ENCODE results near the gene ZDHHC11.
"Not testable (repeated sequence)": the region's sequence is repeated elsewhere in the genome, so short reads cannot be mapped to it uniquely, and the experiment has no call there.

ZDHHC11 gene

DNA sequence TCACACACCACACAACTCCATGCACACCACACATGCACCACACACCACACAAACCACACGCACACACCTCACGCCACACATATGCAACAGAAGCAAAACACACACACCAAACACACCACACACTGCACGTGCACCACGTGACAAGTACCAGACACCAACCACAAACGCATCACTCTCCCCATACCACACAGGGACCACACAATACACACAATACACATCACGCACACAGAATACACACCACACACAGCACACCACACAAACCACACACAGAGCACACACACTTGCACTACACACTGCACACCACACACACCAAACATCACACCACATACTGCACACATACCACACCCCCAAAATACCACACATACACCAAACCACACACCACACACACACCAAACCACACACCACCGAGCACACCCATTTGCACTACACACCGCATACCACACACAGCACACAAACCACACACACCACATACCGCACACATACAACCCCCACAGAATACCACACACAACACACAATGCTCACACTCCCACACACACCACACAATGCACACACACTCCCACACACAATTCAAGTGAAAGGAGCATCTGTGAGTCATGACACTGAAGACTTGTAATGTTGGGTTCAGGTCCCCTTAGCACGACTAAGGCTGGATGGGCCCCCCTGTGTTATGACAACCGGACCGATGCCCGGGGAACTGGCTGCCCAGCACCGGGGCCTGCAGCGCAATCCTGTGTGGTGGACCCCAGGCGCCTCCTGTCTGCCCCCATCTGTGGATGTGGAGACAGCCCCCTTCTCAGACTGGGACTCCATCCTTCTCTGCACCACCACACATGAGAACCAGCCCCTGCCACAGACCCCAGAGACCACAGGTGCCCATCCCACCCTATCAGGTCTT is 6.0 kb upstream of the ZDHHC11 start:
- no peak for DNase-seq

DNA sequence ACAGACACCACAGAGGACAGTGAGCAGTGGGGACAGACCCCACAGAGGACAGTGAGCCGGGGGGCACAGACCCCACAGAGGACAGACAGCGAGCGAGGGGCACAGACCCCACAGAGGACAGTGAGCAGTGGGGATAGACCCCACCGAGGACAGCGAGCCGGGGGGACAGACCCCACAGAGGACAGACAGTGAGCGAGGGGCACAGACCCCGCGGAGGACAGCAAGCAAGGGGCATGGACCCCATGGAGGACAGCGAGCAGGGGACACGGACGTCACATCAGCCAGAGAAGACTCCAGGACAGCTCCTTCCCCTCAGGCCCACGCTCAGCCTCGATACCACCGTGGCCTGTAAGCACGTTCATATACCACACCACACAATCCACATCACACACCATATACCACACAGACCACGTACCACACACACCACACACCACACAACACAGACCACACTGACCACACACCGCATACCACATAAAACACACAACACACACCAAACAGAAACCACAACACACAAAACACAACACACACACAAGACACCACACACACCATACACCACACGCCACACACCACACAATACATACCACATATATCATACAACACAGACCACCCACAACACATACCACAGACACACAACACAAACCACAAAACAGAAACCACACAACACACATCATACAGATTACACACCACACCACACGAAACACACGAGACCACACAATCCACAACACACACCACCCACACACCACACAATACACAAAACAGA is 5.2 kb upstream of the ZDHHC11 start:
- no peak for DNase-seq

DNA sequence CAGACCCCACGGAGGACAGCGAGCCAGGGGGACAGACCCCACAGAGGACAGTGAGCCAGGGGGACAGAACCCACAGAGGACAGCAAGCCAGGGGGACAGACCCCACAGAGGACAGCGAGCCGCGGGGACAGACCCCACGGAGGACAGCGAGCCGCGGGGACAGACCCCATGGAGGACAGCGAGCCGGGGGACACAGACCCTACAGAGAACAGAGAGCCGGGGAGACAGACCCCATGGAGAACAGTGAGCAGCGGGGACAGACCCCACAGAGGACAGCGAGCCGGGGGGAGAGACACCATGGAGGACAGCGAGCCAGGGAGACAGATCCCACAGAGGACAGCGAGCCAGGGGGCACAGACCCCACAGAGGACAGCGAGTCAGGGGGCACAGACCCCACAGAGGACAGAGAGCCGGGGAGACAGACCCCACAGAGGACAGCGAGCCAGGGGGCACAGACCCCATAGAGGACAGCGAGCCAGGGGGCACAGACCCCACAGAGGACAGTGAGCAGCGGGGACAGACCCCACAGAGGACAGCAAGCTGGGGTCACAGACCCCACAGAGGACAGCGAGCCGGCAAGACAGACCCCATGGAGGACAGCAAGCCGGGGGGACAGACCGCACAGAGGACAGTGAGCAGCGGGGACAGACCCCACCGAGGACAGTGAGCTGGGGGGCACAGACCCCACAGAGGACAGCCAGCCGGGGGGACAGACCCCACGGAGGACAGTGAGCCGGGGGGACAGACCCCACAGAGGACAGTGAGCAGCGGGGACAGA is 4.4 kb upstream of the ZDHHC11 start:
- no peak for DNase-seq

DNA sequence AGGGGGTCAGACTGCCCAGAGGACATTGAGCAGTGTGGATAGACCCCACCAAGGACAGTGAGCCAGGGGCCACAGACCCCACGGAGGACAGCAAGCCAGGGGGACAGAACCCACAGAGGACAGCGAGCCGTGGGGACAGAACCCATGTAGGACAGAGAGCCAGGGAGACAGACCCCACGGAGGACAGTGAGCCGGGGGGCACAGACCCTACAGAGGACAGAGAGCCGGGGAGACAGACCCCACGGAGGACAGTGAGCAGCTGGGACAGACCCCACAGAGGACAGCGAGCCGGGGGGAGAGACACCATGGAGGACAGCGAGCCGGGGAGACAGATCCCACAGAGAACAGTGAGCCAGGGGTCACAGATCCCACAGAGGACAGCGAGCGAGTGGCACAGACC is 3.4 kb upstream of the ZDHHC11 start:
- no peak for DNase-seq

DNA sequence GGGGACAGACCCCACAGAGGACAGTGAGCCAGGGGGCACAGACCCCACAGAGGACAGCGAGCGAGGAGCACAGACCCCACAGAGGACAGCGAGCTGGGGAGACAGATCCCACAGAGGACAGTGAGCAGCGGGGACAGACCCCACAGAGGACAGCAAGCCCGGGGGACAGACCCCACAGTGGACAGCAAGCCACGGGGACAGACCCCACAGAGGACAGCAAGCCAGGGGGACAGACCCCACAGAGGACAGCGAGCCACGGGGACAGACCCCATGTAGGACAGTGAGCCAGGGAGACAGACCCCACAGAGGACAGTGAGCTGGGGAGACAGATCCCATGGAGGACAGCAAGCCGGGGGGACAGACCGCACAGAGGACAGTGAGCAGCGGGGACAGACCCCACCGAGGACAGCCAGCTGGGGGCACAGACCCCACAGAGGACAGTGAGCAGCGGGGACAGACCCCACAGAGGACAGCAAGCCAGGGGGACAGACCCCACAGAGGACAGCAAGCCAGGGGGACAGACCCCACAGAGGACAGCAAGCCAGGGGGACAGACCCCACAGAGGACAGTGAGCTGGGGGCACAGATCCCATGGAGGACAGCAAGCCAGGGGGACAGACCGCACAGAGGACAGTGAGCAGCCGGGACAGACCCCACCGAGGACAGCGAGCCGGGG is 2.8 kb upstream of the ZDHHC11 start:
- not testable (repeated sequence) for DNase-seq

DNA sequence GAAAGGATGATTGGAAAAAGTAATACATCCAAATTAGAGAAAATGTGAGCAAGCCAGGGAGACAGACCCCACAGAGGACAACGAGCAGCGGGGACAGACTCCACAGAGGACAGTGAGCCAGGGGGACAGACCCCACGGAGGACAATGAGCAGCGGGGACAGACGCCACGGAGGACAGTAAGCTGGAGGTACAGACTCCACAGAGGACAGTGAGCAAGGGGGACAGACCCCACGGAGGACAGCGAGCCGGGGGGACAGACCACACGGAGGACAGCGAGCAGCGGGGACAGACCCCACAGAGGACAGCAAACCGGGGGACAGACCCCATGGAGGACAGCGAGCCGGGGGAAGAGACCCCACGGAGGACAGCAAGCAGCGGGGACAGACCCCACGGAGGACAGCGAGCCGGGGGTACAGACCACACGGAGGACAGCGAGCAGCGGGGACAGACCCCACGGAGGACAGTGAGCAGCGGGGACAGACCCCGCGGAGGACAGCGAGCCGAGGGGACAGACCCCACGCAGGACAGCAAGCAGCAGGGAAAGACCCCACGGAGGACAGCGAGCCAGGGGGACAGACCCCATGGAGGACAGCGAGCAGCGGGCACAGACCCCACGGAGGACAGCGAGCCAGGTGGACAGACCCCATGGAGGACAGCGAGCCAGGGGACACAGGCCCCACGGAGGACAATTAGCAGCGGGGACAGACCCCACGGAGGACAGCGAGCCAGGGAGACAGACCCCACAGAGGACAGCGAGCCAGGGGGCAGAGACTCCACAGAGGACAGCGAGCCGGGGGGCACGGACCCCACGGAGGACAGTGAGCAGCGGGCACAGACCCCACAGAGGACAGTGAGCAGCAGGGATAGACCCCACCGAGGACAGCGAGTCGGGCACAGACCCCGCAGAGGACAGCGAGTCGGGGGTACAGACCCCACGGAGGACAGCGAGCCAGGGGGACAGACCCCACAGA is 1.9 kb upstream of the ZDHHC11 start:
- DNase-seq, result no peak

DNA sequence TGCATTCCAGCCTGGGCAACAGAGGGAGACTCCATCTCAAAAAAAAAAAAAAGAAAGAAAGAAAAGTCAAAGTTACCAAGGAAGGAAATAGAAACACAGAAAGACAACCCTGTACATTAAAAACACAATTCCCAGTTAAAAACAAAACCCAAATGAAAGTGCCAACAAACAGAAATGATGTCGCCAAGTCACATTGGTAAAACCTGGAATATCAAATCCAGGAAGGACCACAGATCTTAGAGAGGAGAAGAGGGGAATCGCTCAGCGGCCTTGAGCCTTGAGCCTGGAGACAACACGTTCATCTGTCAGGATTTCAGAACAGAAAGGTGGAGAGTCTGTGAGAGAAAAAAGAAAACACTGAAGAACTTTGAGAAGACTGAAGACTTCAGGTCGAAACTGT is 1.2 kb upstream of the ZDHHC11 start:
- no peak for DNase-seq

DNA sequence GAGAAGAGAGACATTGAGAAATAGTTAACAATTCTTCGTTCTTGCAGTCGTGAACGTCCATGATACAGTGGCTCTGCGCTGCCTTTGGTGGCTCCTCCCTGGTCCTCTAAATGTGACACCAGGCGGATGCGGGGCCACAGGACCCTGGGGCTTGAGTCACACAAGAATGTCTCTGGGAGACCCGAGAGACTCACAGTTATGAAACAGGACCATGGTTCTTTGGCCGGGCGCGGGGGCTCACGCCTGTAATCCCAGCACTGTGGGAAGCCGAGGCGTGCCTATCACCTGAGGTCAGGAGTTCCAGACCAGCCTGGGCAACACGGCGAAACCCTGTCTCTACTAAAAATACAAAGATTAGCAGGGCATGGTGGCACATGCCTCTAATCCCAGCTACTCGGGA is 767 bp upstream of the ZDHHC11 start:
- no peak for DNase-seq

DNA sequence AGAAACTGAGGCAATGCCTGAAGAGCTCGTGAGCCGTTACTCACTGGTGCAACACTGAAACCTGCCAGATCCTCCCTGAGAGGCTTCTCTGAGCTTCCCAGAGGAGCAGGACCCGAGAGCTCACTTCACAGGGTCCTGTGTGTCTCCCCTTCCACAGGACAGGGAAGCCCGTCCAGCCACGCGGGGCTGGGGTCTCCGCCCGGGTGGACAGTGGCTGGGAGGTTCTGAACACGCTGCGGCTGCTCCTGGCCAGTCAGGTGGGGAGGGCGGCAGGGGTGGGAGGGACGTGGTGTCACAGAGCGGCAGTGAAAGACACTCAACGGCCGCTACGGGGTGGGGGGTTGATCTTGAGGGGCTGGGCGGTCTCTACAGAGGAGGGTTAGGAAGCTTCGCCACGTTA is 290 bp upstream of the ZDHHC11 start:
- DNase-seq, result no peak

DNA sequence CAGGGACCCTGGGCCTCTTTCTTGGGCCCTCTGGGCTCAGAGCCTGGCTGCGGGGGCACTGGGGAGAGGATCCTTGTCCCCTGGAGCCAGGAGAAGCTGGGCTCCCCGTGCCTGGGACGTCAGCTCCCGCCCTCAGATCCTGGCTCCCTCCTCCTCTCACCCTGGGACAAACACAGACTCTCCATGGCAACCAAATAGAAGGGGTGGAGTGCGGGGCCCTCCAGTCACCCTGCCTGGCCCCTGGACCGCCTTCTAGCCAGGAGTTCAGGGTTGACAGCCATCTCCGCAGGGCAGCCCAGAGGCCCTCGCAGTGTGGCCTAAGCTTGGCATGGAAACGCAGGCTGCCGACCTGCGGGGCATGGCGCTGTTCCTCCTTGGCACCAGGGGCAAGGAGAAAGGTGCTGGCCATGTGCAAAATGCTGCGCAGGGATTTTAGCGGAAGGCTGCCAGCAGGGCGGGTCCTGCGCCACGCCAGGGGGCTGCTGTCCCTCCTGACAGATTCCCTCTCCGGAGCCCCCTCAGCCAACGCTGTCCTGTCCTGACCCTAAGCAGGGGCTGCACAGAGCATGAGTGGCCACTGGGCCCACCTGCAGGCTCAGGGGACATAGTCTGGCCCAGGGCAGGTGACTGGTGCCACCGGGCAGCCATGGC is 1.0 kb downstream of the ZDHHC11 start:
- peak; percentile 81 for DNase-seq

DNA sequence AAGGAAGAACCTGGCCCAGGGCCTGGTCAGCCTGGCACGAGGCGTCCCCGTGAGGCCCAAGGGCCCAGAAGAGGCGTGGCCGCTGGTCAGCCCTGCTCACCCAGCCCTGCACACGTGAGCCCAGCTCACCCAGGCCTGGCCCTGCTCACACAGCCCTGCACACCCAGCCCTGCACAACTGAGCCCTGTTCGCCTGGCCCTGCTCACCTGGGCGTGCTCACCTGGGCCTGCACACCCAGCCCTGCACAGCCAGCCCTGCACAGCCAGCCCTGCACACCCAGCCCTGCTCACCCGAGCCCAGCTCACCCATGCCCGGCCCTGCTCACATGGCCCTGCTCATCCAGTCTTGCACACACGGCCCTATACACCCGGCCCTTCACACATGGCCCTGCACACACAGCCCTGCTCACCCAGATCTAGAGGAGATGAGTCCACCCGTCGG is 2.1 kb downstream of the ZDHHC11 start:
- DNase-seq, result no peak

DNA sequence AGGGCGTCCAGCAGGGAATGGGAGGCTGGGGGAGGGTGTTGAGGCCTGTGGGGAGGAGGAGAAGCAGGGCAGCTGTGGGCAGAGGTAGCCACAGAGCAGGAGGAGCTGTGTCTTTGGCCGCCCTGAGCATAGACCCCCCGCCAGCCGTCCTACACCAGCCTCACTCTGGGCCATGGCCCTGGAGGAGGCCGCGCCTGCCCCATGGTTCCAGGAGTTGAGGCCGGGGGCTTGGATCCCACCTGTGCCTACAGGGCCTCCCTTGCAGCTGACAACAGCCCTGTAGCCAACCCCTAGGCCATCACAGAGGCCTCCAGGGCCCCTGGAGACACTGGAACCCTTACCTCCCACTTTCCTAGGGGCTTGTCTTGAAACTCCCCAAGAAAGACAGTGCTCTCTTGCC is 3.0 kb downstream of the ZDHHC11 start:
- DNase-seq, result not testable (repeated sequence)

DNA sequence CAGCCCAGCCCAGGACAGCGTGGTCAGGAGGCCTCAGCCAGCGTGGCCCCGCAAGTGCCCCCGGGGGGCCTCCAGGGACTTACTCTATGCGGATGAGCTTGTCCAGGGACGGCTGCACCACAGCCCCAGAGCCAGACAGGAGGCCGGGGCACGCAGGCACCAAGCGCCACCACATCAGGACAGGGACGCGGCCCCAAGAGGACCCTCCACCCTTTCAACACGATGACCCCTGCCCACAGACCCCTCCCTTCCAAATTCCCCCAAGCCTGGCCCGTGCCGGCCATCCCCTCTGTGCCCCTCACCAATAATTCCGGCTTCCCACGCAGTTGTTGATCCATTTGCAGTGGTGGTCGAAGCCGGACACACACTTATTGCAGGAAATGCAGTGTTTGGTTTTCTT is 3.6 kb downstream of the ZDHHC11 start:
- not testable (repeated sequence) for DNase-seq

DNA sequence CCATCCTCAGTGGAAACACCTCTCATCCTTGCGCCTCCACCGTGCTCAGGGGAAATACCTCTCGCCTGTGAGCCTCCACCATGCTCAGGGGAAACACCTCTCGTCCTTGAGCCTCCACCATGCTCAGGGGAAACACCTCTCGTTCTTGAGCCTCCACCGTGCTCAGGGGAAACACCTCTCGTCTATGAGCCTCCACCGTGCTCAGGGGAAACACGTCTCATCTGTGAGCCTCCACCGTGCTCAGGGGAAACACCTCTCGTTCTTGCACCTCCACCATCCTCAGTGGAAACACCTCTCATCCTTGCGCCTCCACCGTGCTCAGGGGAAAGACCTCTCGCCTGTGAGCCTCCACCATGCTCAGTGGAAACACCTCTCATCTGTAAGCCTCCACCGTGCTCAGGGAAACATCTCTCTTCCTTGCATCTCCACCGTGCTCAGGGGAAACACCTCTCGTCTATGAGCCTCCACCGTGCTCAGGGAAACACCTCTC is 4.1 kb downstream of the ZDHHC11 start:
- not testable (repeated sequence) for DNase-seq

DNA sequence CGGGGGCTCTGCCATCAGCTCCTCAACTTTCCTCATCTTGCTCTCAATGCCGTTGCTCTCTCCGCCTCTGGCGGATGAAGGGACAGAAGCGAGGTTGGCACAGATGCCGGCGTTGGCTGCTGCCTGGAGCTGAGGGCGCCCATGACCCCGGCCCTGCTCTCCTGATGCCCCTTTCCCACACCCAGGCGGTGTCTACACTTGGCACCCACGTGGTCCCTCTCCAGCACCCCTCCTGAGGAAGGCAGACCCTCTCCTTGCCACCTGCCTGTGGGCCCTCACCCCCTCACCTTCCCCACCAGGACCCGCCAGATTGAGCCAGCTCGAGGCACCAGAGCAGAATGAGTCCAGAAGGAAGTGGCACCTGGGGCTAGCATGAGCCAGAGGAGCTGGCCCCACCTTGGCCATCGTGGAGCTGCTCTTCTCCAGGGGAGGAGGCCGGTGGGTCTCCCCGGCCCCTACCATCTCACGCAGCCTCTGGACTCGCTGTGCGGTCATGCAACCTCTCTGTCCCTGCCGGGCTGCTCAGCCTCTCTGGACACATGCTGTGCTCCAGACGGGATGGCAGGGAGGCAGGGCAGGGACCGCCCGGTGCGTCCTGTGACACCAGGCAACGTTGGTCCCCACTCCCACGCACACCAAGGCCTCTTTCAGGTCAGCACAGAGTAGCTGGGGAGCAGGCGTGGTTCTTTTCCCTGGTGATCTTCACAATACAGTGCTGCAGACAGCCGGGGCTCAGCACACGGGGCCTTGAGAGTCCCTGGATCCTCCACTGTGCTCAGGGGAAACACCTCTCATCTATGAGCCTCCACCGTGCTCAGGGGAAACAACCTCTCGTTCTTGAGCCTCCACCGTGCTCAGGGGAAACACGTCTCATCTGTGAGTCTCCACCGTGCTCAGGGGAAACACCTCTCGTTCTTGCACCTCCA is 4.8 kb downstream of the ZDHHC11 start:
- DNase-seq, result not testable (repeated sequence)

DNA sequence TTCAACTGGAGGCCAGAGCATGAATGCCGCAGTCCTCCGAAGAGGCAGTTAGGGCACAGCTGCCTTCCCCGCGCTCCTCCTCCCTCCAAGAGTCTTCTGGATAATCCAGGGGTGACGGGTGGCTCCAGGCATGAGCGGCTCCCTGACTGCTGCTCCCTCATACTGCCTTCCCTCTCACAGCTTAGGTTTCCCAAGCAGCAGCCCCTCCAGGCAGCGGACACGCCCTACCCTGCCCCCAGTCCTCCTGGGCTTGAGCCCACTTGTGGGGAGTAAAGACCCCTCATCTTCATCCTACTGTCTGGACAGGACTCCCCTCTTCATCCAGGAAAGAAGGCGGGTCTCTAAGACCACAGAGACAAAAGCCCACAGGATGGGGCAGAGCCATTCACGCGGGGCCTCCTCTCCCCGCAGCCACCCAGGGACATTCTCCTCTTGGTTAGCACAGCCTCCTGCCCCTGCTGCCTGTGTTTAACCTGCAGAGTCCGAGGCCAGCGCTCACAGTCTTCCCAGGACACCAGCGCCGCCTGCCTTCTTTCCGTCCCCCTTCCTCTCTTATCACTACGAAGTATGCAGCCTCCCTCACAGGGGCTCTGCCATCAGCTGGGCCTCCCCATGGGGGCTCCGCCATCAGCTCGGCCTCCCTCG is 5.6 kb downstream of the ZDHHC11 start:
- DNase-seq, result not testable (repeated sequence)

DNA sequence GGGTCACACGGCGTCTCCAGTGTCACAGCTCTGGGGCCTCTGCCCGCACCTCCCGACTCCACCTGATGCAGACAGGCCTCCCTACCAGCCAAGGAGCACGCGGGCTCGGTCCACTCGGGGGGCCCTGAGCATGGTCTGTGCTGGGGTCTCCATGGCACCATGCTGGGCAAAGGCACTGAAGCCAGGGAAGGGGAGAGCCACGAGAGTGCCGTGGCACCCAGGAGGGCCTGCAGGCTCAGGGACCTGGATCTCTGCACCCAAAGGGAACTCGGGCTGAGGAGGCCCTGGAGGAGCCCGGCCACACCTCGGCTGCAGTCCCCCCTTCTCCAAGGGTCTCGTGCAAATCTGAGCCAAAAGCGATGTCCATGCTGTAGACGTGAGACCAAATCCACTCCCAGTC is 6.4 kb downstream of the ZDHHC11 start:
- DNase-seq, result not testable (repeated sequence)

DNA sequence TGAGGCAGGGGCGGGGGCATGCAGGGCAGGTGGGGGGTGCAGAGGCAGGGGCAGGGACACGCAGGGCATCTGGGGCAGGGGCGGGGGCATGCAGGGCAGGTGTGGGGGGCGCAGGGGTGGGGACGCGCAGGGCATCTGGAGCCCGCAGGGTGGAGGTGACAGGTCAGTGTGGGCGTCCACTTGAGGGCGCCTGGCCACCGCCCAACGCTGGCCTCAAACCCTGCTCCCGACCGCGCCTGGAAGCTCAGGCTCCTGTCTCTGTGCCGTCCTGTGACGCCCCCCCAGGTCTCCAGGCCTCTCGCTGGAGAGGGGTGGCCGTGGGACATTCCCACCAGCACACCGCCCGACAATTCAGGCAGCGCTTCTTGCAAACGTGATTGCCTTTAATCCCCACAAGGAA is 6.9 kb downstream of the ZDHHC11 start:
- not testable (repeated sequence) for DNase-seq

DNA sequence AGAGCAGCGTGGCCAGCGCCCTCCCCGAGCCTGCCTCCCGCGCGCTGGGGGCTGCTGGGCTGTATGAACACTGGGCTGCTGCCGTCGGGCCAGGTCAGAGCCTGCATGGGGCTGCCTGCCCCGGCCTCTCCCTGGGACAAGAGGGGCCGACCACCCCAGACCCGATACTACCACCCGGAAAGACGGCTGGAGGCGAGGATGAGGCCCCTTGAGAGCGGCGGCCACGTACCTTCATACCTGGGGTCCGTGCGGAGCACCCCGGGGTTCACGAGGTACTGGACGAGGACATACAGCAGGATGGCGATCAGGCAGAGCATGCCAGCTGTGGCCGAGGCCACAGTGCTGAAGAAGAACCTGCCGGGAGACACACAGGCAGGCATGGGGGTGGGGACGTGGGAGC is 7.4 kb downstream of the ZDHHC11 start:
- DNase-seq, result not testable (repeated sequence)
